K562 (cell line): Measurements from ENCODE around the gene HDGFL2. TPM values are rescaled to one million over a fixed set of nuclear protein-coding genes. Genes with fewer than 3 reads are reported as not detected.

ENCODE experiments used
- ESRRB ChIP-seq: fragments of 250-450 bp; sonication (Bioruptor Pico); IDR thresholded peaks from 2 replicates; pipeline ENCODE4 v1.5.0; 2020; ENCODE audit warnings: mild to moderate bottlenecking, moderate library complexity, borderline replicate concordance
- FIP1L1 ChIP-seq: fragments of 200-400 bp; formaldehyde crosslinking; IDR thresholded peaks from 2 replicates; pipeline ENCODE4 v1.6.1; 2018; ENCODE audit warnings: mild to moderate bottlenecking, low read depth, low read length; ENCODE audit not compliant: poor library complexity, severe bottlenecking
- FOXA1 ChIP-seq: fragments of 450-650 bp; IDR thresholded peaks from 2 replicates; pipeline ENCODE4 v1.6.1; 2016; ENCODE audit warnings: mild to moderate bottlenecking, borderline replicate concordance
- NFYB ChIP-seq: IDR thresholded peaks from 2 replicates; pipeline ENCODE4 v1.6.1; 2011; ENCODE audit warnings: mild to moderate bottlenecking, moderate library complexity; ENCODE audit not compliant: insufficient read length; ENCODE audit errors: extremely low read depth
- PCBP1 ChIP-seq: fragments of 200-400 bp; formaldehyde crosslinking; IDR thresholded peaks from 2 replicates; pipeline ENCODE4 v1.6.1; 2018; ENCODE audit warnings: mild to moderate bottlenecking, low read depth, low read length; ENCODE audit not compliant: poor library complexity, severe bottlenecking
- TRIM24 ChIP-seq, 2 experiments: fragments of 450-650 bp; IDR thresholded peaks; 2 replicates each; pipeline ENCODE4 v1.6.1; 2016
- polyA plus RNA-seq, 8 experiments: library from polyadenylated mRNA; depleted of rRNA in 4 of 8; stranded (reverse) in 5 of 8; unstranded in 3 of 8; fragments of >200 nt; fragmentation: Nextera tagmentation in 2 of 8; fragmentation: Illumina TruSeq in 1 of 8; extraction: Ambion mirVana in 2 of 8; extraction: Trizol in 1 of 8; gene quantifications; 2 replicates each; pipeline versions ENCODE4 v1.2.1 to v1.2.3, GENCODE V29; 2011 to 2014; ENCODE audit warnings: inconsistent platforms in 1 of 8, missing spikeins in 1 of 8
- total RNA-seq, 7 experiments: library from RNA; depleted of rRNA in 6 of 7; stranded (reverse); fragments of >200 nt in 6 of 7; fragmentation: Illumina TruSeq in 2 of 7; extraction: Trizol in 2 of 7; gene quantifications; 2 replicates each; pipeline versions ENCODE4 v1.2.1 to v1.2.3, GENCODE V29; 2011 to 2021; ENCODE audit warnings: low replicate concordance in 1 of 7
- TF ChIP-seq, protein P1 (sequence below): fragments of 450-650 bp; formaldehyde crosslinking; conservative IDR thresholded peaks from 2 replicates; pipeline ENCODE4 v1.4.0; 2022; ENCODE audit warnings: mild to moderate bottlenecking, missing genetic modification characterization
- TF ChIP-seq, protein P2 (sequence below): fragments of 200-600 bp; sonication (generic); IDR thresholded peaks from one replicate; pipeline ENCODE4 v1.6.1; 2012; ENCODE audit warnings: mild to moderate bottlenecking, low read depth, low read length, inconsistent platforms
- TF ChIP-seq, protein P3 (sequence below): fragments of 250-450 bp; sonication (Bioruptor Pico); IDR thresholded peaks from 2 replicates; pipeline ENCODE4 v1.4.0; 2020; ENCODE audit warnings: borderline replicate concordance

HDGFL2 gene
- total and polyA plus RNA-seq, 9 of the 15 experiments (the other 6 are each of a cell fraction or from before 2014, with no cell fraction given) = 0.13 to 61.7 (median 16.0) TPM

DNA sequence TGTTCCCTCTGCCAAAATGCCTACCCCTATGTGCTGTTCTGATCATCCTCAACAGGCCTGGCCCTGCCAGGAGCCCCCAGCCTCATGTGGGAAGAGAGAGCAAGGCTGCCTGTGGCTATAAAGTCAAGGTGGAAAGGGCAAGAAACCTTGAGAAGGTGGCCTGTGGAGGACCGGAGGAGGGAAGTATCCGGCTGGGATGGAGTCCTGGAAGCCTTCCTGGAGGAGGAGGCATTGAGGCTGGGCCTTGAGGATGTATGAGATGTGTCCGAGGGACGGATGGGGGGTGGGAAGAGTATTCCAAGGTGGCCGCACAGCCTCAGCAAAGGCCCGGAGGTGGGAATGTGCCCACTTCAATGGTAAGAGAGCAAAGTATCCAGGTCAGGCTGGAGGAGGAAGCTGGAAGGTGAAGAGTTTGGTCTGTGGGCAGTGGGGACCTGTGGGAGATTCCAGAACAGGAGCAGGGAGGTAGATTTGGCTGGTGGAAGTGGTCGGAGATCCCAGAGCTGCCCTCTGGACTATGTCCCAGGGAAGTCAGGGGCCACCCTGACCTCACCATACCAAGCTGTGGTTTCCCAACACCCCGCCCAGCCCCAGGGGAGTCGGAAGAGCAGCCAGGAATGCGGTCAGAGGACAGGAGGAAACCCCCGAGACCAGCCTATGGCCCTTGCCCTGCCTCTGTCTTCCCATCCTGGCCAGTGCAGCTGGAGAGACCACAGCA, 49.2 kb downstream of the HDGFL2 start (continued):
- TF ChIP-seq, protein P1, sequence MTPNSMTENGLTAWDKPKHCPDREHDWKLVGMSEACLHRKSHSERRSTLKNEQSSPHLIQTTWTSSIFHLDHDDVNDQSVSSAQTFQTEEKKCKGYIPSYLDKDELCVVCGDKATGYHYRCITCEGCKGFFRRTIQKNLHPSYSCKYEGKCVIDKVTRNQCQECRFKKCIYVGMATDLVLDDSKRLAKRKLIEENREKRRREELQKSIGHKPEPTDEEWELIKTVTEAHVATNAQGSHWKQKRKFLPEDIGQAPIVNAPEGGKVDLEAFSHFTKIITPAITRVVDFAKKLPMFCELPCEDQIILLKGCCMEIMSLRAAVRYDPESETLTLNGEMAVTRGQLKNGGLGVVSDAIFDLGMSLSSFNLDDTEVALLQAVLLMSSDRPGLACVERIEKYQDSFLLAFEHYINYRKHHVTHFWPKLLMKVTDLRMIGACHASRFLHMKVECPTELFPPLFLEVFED (CRISPR knock-in tag) = no peak
- TF ChIP-seq FOXA1 (no peak), PCBP1 (no peak), FIP1L1 (no peak), ESRRB (CRISPR knock-in tag) (no peak), NFYB (no peak), TRIM24 (IDR thresholded peaks at IDR 0.05) (no peak)
- TF ChIP-seq, protein P2, sequence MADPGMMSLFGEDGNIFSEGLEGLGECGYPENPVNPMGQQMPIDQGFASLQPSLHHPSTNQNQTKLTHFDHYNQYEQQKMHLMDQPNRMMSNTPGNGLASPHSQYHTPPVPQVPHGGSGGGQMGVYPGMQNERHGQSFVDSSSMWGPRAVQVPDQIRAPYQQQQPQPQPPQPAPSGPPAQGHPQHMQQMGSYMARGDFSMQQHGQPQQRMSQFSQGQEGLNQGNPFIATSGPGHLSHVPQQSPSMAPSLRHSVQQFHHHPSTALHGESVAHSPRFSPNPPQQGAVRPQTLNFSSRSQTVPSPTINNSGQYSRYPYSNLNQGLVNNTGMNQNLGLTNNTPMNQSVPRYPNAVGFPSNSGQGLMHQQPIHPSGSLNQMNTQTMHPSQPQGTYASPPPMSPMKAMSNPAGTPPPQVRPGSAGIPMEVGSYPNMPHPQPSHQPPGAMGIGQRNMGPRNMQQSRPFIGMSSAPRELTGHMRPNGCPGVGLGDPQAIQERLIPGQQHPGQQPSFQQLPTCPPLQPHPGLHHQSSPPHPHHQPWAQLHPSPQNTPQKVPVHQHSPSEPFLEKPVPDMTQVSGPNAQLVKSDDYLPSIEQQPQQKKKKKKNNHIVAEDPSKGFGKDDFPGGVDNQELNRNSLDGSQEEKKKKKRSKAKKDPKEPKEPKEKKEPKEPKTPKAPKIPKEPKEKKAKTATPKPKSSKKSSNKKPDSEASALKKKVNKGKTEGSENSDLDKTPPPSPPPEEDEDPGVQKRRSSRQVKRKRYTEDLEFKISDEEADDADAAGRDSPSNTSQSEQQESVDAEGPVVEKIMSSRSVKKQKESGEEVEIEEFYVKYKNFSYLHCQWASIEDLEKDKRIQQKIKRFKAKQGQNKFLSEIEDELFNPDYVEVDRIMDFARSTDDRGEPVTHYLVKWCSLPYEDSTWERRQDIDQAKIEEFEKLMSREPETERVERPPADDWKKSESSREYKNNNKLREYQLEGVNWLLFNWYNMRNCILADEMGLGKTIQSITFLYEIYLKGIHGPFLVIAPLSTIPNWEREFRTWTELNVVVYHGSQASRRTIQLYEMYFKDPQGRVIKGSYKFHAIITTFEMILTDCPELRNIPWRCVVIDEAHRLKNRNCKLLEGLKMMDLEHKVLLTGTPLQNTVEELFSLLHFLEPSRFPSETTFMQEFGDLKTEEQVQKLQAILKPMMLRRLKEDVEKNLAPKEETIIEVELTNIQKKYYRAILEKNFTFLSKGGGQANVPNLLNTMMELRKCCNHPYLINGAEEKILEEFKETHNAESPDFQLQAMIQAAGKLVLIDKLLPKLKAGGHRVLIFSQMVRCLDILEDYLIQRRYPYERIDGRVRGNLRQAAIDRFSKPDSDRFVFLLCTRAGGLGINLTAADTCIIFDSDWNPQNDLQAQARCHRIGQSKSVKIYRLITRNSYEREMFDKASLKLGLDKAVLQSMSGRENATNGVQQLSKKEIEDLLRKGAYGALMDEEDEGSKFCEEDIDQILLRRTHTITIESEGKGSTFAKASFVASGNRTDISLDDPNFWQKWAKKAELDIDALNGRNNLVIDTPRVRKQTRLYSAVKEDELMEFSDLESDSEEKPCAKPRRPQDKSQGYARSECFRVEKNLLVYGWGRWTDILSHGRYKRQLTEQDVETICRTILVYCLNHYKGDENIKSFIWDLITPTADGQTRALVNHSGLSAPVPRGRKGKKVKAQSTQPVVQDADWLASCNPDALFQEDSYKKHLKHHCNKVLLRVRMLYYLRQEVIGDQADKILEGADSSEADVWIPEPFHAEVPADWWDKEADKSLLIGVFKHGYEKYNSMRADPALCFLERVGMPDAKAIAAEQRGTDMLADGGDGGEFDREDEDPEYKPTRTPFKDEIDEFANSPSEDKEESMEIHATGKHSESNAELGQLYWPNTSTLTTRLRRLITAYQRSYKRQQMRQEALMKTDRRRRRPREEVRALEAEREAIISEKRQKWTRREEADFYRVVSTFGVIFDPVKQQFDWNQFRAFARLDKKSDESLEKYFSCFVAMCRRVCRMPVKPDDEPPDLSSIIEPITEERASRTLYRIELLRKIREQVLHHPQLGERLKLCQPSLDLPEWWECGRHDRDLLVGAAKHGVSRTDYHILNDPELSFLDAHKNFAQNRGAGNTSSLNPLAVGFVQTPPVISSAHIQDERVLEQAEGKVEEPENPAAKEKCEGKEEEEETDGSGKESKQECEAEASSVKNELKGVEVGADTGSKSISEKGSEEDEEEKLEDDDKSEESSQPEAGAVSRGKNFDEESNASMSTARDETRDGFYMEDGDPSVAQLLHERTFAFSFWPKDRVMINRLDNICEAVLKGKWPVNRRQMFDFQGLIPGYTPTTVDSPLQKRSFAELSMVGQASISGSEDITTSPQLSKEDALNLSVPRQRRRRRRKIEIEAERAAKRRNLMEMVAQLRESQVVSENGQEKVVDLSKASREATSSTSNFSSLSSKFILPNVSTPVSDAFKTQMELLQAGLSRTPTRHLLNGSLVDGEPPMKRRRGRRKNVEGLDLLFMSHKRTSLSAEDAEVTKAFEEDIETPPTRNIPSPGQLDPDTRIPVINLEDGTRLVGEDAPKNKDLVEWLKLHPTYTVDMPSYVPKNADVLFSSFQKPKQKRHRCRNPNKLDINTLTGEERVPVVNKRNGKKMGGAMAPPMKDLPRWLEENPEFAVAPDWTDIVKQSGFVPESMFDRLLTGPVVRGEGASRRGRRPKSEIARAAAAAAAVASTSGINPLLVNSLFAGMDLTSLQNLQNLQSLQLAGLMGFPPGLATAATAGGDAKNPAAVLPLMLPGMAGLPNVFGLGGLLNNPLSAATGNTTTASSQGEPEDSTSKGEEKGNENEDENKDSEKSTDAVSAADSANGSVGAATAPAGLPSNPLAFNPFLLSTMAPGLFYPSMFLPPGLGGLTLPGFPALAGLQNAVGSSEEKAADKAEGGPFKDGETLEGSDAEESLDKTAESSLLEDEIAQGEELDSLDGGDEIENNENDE = no peak
- TF ChIP-seq, protein P3, sequence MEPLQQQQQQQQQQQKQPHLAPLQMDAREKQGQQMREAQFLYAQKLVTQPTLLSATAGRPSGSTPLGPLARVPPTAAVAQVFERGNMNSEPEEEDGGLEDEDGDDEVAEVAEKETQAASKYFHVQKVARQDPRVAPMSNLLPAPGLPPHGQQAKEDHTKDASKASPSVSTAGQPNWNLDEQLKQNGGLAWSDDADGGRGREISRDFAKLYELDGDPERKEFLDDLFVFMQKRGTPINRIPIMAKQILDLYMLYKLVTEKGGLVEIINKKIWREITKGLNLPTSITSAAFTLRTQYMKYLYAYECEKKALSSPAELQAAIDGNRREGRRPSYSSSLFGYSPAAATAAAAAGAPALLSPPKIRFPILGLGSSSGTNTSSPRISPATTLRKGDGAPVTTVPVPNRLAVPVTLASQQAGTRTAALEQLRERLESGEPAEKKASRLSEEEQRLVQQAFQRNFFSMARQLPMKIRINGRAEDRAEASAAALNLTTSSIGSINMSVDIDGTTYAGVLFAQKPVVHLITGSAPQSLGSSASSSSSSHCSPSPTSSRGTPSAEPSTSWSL (CRISPR knock-in tag) = no peak
